Stimulated activated CD8-positive, alpha-beta memory T cell treated with anti-CD3 and anti-CD28 coated beads, Interleukin-15, amount 100 ng/mL, for 4 hours (primary cell): ENCODE results near the gene TRIM64.
"Not testable (repeated sequence)": the region's sequence is repeated elsewhere in the genome, so short reads cannot be mapped to it uniquely, and the experiment has no call there.

Experiments used
- DNase-seq, 2 donors: peaks; one replicate each; pipeline ENCODE4 v3.0.0-alpha.2; 2020; ENCODE audit warnings: low read depth in 2 of 2

TRIM64 gene, protein sequence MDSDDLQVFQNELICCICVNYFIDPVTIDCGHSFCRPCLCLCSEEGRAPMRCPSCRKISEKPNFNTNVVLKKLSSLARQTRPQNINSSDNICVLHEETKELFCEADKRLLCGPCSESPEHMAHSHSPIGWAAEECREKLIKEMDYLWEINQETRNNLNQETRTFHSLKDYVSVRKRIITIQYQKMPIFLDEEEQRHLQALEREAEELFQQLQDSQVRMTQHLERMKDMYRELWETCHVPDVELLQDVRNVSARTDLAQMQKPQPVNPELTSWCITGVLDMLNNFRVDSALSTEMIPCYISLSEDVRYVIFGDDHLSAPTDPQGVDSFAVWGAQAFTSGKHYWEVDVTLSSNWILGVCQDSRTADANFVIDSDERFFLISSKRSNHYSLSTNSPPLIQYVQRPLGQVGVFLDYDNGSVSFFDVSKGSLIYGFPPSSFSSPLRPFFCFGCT

DNA sequence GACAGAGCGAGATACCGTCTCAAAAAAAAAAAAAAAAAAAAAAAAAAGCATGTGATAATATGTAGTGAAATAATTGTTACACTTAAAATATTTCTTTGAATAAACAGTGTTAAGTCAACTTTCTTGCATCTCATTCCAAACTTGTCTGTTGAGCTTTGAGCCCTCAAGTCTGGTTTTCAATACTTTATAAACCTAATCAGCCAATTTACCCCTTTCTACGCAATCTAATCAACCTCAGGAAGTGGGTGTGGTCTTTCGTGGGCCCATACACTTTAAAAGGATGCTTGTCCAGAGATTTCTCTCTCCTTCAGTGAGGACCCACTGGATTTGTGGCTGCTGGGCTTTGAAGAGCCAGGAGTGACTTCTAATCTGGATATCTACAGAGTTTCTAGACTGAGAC is at the start of gene TRIM64:
TRIM64 (plus strand) TSS at position 301 of the 400 bp plus-strand sequence. CDS start 2,467 bp downstream, outside the sequence.
- not testable (repeated sequence) for DNase-seq

DNA sequence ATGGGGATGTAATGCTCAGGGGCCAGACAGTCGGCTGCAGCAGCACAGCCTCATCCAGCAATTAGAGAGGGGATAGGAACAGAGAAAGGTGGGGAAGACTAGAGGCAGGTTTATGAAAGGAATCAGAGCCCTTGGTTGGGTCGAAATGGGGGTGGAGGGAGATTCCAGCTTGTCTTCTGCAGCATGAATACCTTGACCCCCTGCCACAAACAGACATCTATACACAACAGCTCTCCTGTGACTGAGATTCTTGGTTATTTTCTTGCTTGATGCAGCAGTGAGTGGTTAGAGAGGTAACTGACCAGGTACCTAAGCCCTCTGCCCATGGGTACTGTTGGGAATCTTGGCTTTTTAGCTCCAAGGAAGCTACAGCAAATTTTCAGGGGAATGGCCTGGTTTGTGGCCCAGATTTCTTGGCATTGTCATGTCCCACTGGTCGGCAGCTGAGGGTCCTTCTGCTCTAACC is 43.6 kb upstream of the TRIM64 start, which contains the start of gene TRIM49D1:
TRIM49D1 (minus strand) TSS at position 51 of the 466 bp plus-strand sequence. CDS start 4,535 bp downstream, outside the sequence.
- no peak for DNase-seq

DNA sequence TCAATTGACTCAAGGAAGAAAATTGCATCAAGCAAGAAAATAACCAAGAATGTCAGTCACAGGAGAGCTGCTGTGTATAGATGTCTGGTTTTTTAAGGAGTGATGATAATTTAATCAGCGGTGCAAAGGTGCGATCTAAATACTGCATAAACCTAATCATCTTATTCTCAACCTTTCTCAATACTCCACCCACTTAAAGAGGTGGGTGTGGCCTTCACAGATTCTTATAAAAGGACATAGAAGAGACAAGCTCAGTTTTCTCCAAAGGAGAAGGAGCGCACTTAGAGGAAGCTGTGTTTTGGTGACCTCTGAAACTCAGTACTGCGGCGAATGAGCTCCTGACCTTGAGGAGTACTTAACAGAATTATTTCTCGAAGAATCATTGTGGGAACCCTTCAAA is 42.1 kb upstream of the TRIM64 start, which contains the start of gene TRIM49D2:
TRIM49D2 (plus strand) TSS at position 301 of the 400 bp plus-strand sequence. CDS start 2,698 bp downstream, outside the sequence.
- DNase-seq, result not testable (repeated sequence)

DNA sequence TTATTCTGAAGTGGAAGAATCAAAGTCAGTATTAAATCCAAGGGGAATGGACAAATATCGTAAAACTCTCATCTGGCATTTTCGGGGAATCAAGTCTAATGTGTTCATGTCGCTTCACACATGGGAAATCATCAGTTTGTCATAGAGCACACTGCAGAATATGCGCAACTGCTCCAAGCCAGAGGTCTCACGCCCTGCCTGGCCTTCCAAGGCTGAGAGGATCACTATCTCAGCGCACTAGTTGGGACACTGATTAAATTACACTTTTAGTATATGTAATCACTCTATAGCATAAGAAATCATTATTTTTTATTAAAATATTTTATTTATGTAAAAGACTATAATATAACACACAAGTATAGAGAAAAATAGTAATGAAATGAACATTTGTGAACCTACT is 5.0 kb upstream of the TRIM64 start:
- not testable (repeated sequence) for DNase-seq
